Suprapubic skin (tissue), 4 donors: Measurements from ENCODE around the gene PLAU. TPM values are rescaled to one million over a fixed set of nuclear protein-coding genes. Genes with fewer than 3 reads are reported as not detected.

ENCODE experiments used
- DNase-seq, 2 donors: peaks; one replicate each; pipeline ENCODE4 v3.0.0-alpha.2; 2019; ENCODE audit warnings: low spot score in 2 of 2
- H3K27ac ChIP-seq: fragments of 200-600 bp; sonication (generic); one replicate; pipeline ENCODE4 v1.5.1; 2019
- H3K27me3 ChIP-seq: fragments of 200-600 bp; sonication (generic); one replicate; pipeline ENCODE4 v1.5.1; 2019
- H3K36me3 ChIP-seq: fragments of 200-600 bp; sonication (generic); one replicate; pipeline ENCODE4 v1.5.1; 2019
- H3K4me1 ChIP-seq: fragments of 200-600 bp; sonication (generic); one replicate; pipeline ENCODE4 v1.5.1; 2019
- H3K4me3 ChIP-seq: fragments of 200-600 bp; sonication (generic); one replicate; pipeline ENCODE4 v1.5.1; 2019; ENCODE audit warnings: mild to moderate bottlenecking
- H3K9me3 ChIP-seq: fragments of 200-600 bp; sonication (generic); one replicate; pipeline ENCODE4 v1.5.1; 2019
- CTCF ChIP-seq, 2 donors: fragments of 200-600 bp in 1 of 2; fragments of 450-650 bp in 1 of 2; sonication (generic) in 1 of 2; IDR thresholded peaks; one replicate each; pipeline ENCODE4 v1.5.1; 2016 to 2019; ENCODE audit warnings: antibody characterized with exemption in 2 of 2, mild to moderate bottlenecking in 1 of 2, moderate library complexity in 1 of 2
- EP300 ChIP-seq: sonication (generic); formaldehyde crosslinking; IDR thresholded peaks from one replicate; pipeline ENCODE4 v1.6.1; 2017; ENCODE audit warnings: antibody characterized with exemption
- POLR2A ChIP-seq, 2 donors: fragments of 450-650 bp; IDR thresholded peaks; one replicate each; pipeline ENCODE4 v1.6.1; 2017; ENCODE audit warnings: antibody characterized with exemption in 2 of 2, mild to moderate bottlenecking in 2 of 2, moderate library complexity in 2 of 2
- POLR2AphosphoS5 ChIP-seq, 3 donors: sonication (generic); formaldehyde crosslinking; IDR thresholded peaks; one replicate each; pipeline ENCODE4 v1.6.1; 2017; ENCODE audit warnings: antibody characterized with exemption in 3 of 3
- WGBS: methylation state at CpG from one replicate; pipeline ENCODE4 v1.1.5; 2018; 5-methylcytosine and 5-hydroxymethylcytosine counted together
- total RNA-seq, 4 donors: library from RNA; depleted of rRNA; stranded (reverse); fragments of >200 nt; gene quantifications; one replicate each; pipeline ENCODE4 v1.1.0, GENCODE V29; 2016

PLAU gene
- total RNA-seq, 4 donors from 2014 or later, result 8.4 to 19.1 (median 10.8) TPM

DNA sequence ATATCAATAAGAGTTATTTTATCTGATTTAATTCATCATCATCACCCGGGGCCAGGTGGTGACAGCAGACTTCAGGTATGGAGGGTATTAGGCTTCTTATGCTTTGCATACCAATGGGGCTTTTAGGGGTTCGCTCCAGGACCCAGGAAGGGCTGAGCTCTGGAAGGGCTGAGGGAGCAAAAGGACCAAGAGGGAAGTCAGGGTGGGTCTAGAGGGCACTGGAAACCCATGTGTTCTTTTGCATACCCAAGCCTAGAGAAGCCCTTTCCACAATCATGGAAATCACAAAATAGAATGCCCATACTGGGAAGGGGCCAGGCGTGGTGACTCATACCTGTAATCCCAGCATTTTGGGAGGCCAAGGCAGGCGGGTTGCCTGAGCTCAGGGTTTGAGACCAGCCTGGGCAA is 56.1 kb downstream of the PLAU start:
- no peak for DNase-seq
- no peak overlapping the region for H3K4me3 ChIP-seq

More for the DNA sequence above, 56.1 kb downstream of the PLAU start:
- H3K27me3 ChIP-seq, result no peaks in the 10 kb centered on the region
- 84% methylated on average over 4 of the region's 4 CpGs for WGBS
- H3K36me3 ChIP-seq, result no peaks in the 10 kb centered on the region
- TF ChIP-seq POLR2A (IDR thresholded peaks at IDR 0.05) (no peak), CTCF (IDR thresholded peaks at IDR 0.05) (no peak), EP300 (no peak), POLR2AphosphoS5 (IDR thresholded peaks at IDR 0.05) (no peak)
- H3K4me1 ChIP-seq, result peaks cover 27% of the 10 kb centered on the region
- H3K9me3 ChIP-seq, result no peaks in the 10 kb centered on the region
- no peak overlapping the region for H3K27ac ChIP-seq

Other genes starting within 250 kb of the PLAU start
- gene AGAP5, start 213.0 kb upstream of the PLAU start, total RNA-seq, result 10 to 100 TPM in 1 of 4 donors, 1 to 10 TPM in 3; 2.1 to 10.1 (median 5.8) TPM
- gene SEC24C, start 166.8 kb upstream of the PLAU start, total RNA-seq, result 10 to 100 TPM; 68.8 to 74.4 (median 70.8) TPM
- 10 to 100 TPM; 12.7 to 26.0 (median 22.5) TPM for gene CHCHD1, start 129.1 kb upstream of the PLAU start, total RNA-seq
- gene ZSWIM8, start 125.5 kb upstream of the PLAU start, total RNA-seq, result 100 to 1,000 TPM in 3 of 4 donors, 10 to 100 TPM in 1; 86.4 to 203 (median 121) TPM
- gene NDST2, start 99.5 kb upstream of the PLAU start, total RNA-seq, result 10 to 100 TPM; 27.4 to 56.5 (median 37.6) TPM
- 10 to 100 TPM; 16.9 to 35.2 (median 20.6) TPM for gene CAMK2G, start 36.6 kb upstream of the PLAU start, total RNA-seq
- 10 to 100 TPM; 54.8 to 92.9 (median 64.7) TPM for gene VCL, start 87.0 kb downstream of the PLAU start, total RNA-seq
- gene AP3M1, start 239.7 kb downstream of the PLAU start, total RNA-seq, result 10 to 100 TPM; 19.7 to 24.7 (median 21.1) TPM
- gene ADK, start 240.1 kb downstream of the PLAU start, total RNA-seq, result 10 to 100 TPM; 33.0 to 57.3 (median 48.0) TPM